HG03095 (cell line): Measurements from ENCODE around the gene CAMK2A.

Source experiments
- ATAC-seq: cut with Tn5 transposase; IDR thresholded peaks from one replicate; pipeline ENCODE4 v1.9.1; 2021; ENCODE audit warnings: moderate library complexity; ENCODE audit not compliant: unreplicated experiment

Gene CAMK2A

GRCh38 chr5:150215979-150216944, 73.3 kb downstream of the CAMK2A start:
- no peak for ATAC-seq

- no peak for ATAC-seq
Observed at GRCh38 chr5:150214289-150214688, 75.3 kb downstream of the CAMK2A start.

- no peak for ATAC-seq
Observed at GRCh38 chr5:150213530-150213929, 76.0 kb downstream of the CAMK2A start.

GRCh38 chr5:150211156-150212030, 78.2 kb downstream of the CAMK2A start:
- ATAC-seq, result no peak

GRCh38 chr5:150210644-150211043, 78.9 kb downstream of the CAMK2A start:
- no peak for ATAC-seq

GRCh38 chr5:150209099-150209635, 80.4 kb downstream of the CAMK2A start:
- no peak for ATAC-seq

- no peak for ATAC-seq
Observed at GRCh38 chr5:150208187-150209098, 81.1 kb downstream of the CAMK2A start.

GRCh38 chr5:150206779-150207115, 82.8 kb downstream of the CAMK2A start:
- ATAC-seq, result no peak

GRCh38 chr5:150206098-150206778, 83.3 kb downstream of the CAMK2A start:
- ATAC-seq, result no peak

- ATAC-seq, result no peak
Observed at GRCh38 chr5:150204590-150204960, 85.0 kb downstream of the CAMK2A start.

- ATAC-seq, result no peak
Observed at GRCh38 chr5:150203832-150204589, 85.6 kb downstream of the CAMK2A start.

GRCh38 chr5:150202501-150202900, 87.1 kb downstream of the CAMK2A start:
- no peak for ATAC-seq

GRCh38 chr5:150197476-150197875, 92.1 kb downstream of the CAMK2A start:
- no peak for ATAC-seq

GRCh38 chr5:150196986-150197385, 92.6 kb downstream of the CAMK2A start:
- no peak for ATAC-seq

- ATAC-seq, result no peak
Observed at GRCh38 chr5:150196514-150196913, 93.1 kb downstream of the CAMK2A start.

- no peak for ATAC-seq
Observed at GRCh38 chr5:150195736-150196485, 93.7 kb downstream of the CAMK2A start.

- no peak for ATAC-seq
Observed at GRCh38 chr5:150192462-150192861, 97.1 kb downstream of the CAMK2A start.

- ATAC-seq, result no peak
Observed at GRCh38 chr5:150190987-150191386, 98.6 kb downstream of the CAMK2A start.
